ENCODE results near the gene KRTAP10-8. TPM values are rescaled to one million over a fixed set of nuclear protein-coding genes. Genes with fewer than 3 reads are reported as not detected.

Gene KRTAP10-8
- total and polyA plus RNA-seq, 2 of the 4 experiments (the other 2 are of a cell fraction), result not detected

DNA sequence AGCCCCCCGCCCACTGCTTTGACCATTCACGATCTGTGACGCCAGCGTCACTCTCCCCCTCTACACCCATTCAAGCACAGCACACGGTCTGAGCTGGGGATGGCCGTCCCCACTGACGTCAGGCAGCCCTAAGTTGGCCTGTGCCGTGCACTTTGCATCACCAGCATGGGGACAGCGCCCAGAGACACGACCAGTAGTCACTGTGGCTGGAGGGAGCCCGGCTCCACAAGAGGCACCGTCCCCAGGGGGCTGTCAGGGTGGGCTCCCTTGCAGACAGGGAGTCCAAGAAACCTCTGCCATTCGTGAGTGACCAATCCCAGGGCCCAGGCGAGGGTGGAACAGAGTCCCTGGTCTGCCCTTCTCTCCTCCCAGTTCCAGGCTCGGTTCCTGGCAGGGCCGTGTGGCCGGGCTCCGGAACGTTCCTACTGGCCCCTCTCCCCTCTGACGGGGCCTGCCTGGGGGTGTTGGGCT, 2.3 kb downstream of the KRTAP10-8 start:
- Histone ChIP-seq H3K56ac (ENCODE audit: extremely low read depth, insufficient read depth, low read length) (no peak overlapping the region), H2BK20ac (ENCODE audit: low read depth, low read length) (no peak overlapping the region), H2AFZ (replicated peaks; ENCODE audit: low read length, poor library complexity) (no peak overlapping the region), H3K9me3 (ENCODE audit: control insufficient read depth, insufficient read depth, low read length) (peaks cover 13% of the 10 kb centered on the region), H4K8ac (ENCODE audit: low read depth in 2 of 2, low read length in 2 of 2) (no peak overlapping the region), H2AK9ac (replicated peaks; ENCODE audit: low read depth, low read length, poor library complexity) (no peak overlapping the region), H3K4me2 (ENCODE audit: low read depth, low read length) (no peak overlapping the region), H3K4ac (ENCODE audit: low read depth, low read length) (no peak overlapping the region), H3K23ac (ENCODE audit: low read depth, low read length) (no peak overlapping the region), H3K27me3 (ENCODE audit: control insufficient read depth, insufficient read depth, low read length) (peaks cover 3% of the 10 kb centered on the region; the same call in 1 of the 2 replicates), H3K9ac (ENCODE audit: low read depth, low read length) (no peak overlapping the region), H4K91ac (ENCODE audit: insufficient read depth, low read depth, low read length) (no peak overlapping the region), H3K18ac (ENCODE audit: low read depth, low read length) (no peak overlapping the region), H2BK5ac (ENCODE audit: low read depth, low read length, poor library complexity, severe bottlenecking) (no peak overlapping the region), H3K14ac (replicated peaks; ENCODE audit: low read depth, low read length) (no peak overlapping the region), H3K4me1 (ENCODE audit: control insufficient read depth, insufficient read depth, low read length) (no peaks in the 10 kb centered on the region), H3K27ac (ENCODE audit: insufficient read depth, low read length) (no peak overlapping the region), H3K36me3 (ENCODE audit: control insufficient read depth, insufficient read depth, low read length) (no peaks in the 10 kb centered on the region), H2BK15ac (ENCODE audit: low read depth, low read length) (no peak overlapping the region), H2BK120ac (ENCODE audit: low read depth, low read length) (no peak overlapping the region), H2AK5ac (ENCODE audit: low read depth, low read length) (no peak overlapping the region), H3K79me1 (ENCODE audit: low read depth in 1 of 2, low read length in 2 of 2) (no peaks in the 10 kb centered on the region), H4K5ac (ENCODE audit: low read depth, low read length) (no peak overlapping the region), H3K9me1 (ENCODE audit: insufficient read depth, low read length) (no peaks in the 10 kb centered on the region), H4K20me1 (ENCODE audit: insufficient read depth, low read length) (no peaks in the 10 kb centered on the region), H3K4me3 (ENCODE audit: insufficient read depth, low read depth, low read length) (no peak overlapping the region)
- no peak for ATAC-seq (ENCODE audit: low read depth)
- 28% methylated on average over 4 of the region's 20 CpGs; no CpG with 5 or more reads in 1 of the 2 experiments for WGBS, 2 experiments (ENCODE audit: extremely low coverage in 2 of 2, insufficient read length in 1 of 2)
- POLR2A ChIA-PET (ENCODE audit: unreplicated experiment), result no interaction called here
- in situ Hi-C loops (cut with MboI; ENCODE audit: low sequenced_read_pairs), result no loop called here
- BruUV-seq (replicated peaks), result no TSS peak
- dilution Hi-C loops (cut with HindIII; ENCODE audit: low sequenced_read_pairs, unreplicated experiment), result no loop called here
- TF ChIP-seq RFX5 (IDR thresholded peaks at IDR 0.05; ENCODE audit: low read depth, low read length) (no peak), BHLHE40 (IDR thresholded peaks at IDR 0.05; ENCODE audit: low read depth, low read length) (no peak), CHD1 (IDR thresholded peaks at IDR 0.05; ENCODE audit: low read depth, low read length) (no peak), SMC3 (IDR thresholded peaks at IDR 0.05; ENCODE audit: low read depth, low read length) (no peak), MAZ (IDR thresholded peaks at IDR 0.05; ENCODE audit: borderline replicate concordance, low read depth, low read length) (no peak), CEBPB (IDR thresholded peaks at IDR 0.05; ENCODE audit: low read depth, low read length) (no peak), RCOR1 (IDR thresholded peaks at IDR 0.05; ENCODE audit: insufficient replicate concordance, low read length) (no peak), POLR2A (IDR thresholded peaks at IDR 0.05; ENCODE audit: low read depth, low read length) (no peak), MXI1 (IDR thresholded peaks at IDR 0.05; ENCODE audit: borderline replicate concordance, low read depth, low read length) (no peak), RAD21 (IDR thresholded peaks at IDR 0.05; ENCODE audit: low read length) (no peak), NFE2L2 (IDR thresholded peaks at IDR 0.05; ENCODE audit: low read depth, low read length) (no peak)
- TF ChIP-seq, protein P1, sequence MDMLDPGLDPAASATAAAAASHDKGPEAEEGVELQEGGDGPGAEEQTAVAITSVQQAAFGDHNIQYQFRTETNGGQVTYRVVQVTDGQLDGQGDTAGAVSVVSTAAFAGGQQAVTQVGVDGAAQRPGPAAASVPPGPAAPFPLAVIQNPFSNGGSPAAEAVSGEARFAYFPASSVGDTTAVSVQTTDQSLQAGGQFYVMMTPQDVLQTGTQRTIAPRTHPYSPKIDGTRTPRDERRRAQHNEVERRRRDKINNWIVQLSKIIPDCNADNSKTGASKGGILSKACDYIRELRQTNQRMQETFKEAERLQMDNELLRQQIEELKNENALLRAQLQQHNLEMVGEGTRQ (IDR thresholded peaks at IDR 0.05; ENCODE audit: low read depth, low read length), result no peak
- TF ChIP-seq, protein P2, sequence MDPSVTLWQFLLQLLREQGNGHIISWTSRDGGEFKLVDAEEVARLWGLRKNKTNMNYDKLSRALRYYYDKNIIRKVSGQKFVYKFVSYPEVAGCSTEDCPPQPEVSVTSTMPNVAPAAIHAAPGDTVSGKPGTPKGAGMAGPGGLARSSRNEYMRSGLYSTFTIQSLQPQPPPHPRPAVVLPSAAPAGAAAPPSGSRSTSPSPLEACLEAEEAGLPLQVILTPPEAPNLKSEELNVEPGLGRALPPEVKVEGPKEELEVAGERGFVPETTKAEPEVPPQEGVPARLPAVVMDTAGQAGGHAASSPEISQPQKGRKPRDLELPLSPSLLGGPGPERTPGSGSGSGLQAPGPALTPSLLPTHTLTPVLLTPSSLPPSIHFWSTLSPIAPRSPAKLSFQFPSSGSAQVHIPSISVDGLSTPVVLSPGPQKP (IDR thresholded peaks at IDR 0.05; ENCODE audit: borderline replicate concordance, low read depth, low read length), result no peak
- TF ChIP-seq, protein P3, sequence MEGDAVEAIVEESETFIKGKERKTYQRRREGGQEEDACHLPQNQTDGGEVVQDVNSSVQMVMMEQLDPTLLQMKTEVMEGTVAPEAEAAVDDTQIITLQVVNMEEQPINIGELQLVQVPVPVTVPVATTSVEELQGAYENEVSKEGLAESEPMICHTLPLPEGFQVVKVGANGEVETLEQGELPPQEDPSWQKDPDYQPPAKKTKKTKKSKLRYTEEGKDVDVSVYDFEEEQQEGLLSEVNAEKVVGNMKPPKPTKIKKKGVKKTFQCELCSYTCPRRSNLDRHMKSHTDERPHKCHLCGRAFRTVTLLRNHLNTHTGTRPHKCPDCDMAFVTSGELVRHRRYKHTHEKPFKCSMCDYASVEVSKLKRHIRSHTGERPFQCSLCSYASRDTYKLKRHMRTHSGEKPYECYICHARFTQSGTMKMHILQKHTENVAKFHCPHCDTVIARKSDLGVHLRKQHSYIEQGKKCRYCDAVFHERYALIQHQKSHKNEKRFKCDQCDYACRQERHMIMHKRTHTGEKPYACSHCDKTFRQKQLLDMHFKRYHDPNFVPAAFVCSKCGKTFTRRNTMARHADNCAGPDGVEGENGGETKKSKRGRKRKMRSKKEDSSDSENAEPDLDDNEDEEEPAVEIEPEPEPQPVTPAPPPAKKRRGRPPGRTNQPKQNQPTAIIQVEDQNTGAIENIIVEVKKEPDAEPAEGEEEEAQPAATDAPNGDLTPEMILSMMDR (conservative IDR thresholded peaks at IDR 0.05; ENCODE audit: low read depth, low read length), result no peak
- CTCF ChIA-PET, result no interaction called here
- intact Hi-C loops (cut with micrococcal nuclease), result no loop called here
- no peak for DNase-seq

Measured in IMR-90 (cell line).